ENCODE measurements around the gene NDUFB8. TPM values are rescaled to one million over a fixed set of nuclear protein-coding genes. Genes with fewer than 3 reads are reported as not detected.

Gene NDUFB8
- total and polyA plus RNA-seq, 4 donors, result 72.4 to 297 (median 199) TPM

DNA sequence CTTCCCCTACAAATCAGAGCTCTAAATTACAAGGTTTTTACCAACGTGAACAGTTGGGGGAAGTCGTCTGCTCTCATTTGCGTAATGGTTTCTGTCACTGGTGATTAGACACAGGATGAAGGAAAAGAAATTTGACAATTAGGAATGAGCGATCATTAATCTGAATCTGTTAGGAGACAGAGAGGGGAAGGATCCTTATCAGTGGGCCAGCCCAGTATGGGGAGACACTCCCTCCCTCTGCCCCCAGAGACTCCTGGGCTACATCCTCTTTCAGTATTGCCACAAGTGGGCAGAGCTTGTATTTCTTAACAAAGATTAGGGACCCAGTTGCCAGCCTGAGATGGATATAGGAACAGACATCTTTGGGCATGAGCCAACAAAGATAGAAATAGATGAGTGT is 21.5 kb upstream of the NDUFB8 start:
- H3K9ac ChIP-seq (ENCODE audit: low read depth in 1 of 2, low read length in 2 of 2), result no peak overlapping the region
- H3K27ac ChIP-seq (ENCODE audit: low read depth in 1 of 2, low read length in 2 of 2), result no peak overlapping the region
- TF ChIP-seq, protein P1, sequence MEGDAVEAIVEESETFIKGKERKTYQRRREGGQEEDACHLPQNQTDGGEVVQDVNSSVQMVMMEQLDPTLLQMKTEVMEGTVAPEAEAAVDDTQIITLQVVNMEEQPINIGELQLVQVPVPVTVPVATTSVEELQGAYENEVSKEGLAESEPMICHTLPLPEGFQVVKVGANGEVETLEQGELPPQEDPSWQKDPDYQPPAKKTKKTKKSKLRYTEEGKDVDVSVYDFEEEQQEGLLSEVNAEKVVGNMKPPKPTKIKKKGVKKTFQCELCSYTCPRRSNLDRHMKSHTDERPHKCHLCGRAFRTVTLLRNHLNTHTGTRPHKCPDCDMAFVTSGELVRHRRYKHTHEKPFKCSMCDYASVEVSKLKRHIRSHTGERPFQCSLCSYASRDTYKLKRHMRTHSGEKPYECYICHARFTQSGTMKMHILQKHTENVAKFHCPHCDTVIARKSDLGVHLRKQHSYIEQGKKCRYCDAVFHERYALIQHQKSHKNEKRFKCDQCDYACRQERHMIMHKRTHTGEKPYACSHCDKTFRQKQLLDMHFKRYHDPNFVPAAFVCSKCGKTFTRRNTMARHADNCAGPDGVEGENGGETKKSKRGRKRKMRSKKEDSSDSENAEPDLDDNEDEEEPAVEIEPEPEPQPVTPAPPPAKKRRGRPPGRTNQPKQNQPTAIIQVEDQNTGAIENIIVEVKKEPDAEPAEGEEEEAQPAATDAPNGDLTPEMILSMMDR (IDR thresholded peaks at IDR 0.05; ENCODE audit: low read depth, low read length, missing input control), result no peak
- no peak for TF ChIP-seq TAF1 (conservative IDR thresholded peaks at IDR 0.05)
- TF ChIP-seq, protein P2, sequence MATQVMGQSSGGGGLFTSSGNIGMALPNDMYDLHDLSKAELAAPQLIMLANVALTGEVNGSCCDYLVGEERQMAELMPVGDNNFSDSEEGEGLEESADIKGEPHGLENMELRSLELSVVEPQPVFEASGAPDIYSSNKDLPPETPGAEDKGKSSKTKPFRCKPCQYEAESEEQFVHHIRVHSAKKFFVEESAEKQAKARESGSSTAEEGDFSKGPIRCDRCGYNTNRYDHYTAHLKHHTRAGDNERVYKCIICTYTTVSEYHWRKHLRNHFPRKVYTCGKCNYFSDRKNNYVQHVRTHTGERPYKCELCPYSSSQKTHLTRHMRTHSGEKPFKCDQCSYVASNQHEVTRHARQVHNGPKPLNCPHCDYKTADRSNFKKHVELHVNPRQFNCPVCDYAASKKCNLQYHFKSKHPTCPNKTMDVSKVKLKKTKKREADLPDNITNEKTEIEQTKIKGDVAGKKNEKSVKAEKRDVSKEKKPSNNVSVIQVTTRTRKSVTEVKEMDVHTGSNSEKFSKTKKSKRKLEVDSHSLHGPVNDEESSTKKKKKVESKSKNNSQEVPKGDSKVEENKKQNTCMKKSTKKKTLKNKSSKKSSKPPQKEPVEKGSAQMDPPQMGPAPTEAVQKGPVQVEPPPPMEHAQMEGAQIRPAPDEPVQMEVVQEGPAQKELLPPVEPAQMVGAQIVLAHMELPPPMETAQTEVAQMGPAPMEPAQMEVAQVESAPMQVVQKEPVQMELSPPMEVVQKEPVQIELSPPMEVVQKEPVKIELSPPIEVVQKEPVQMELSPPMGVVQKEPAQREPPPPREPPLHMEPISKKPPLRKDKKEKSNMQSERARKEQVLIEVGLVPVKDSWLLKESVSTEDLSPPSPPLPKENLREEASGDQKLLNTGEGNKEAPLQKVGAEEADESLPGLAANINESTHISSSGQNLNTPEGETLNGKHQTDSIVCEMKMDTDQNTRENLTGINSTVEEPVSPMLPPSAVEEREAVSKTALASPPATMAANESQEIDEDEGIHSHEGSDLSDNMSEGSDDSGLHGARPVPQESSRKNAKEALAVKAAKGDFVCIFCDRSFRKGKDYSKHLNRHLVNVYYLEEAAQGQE (IDR thresholded peaks at IDR 0.05), result no peak
- TF ChIP-seq HNF4G (IDR thresholded peaks at IDR 0.05), result no peak
- no peak for TF ChIP-seq HNF4A (conservative IDR thresholded peaks at IDR 0.05)
- no peak for TF ChIP-seq FOXA2 (IDR thresholded peaks at IDR 0.05)
- no peak for TF ChIP-seq NR2F2 (IDR thresholded peaks at IDR 0.05)
- no peak for TF ChIP-seq GABPA (IDR thresholded peaks at IDR 0.05 in 1 of 2, conservative IDR thresholded peaks at IDR 0.05 in 1 of 2)
- no peak for TF ChIP-seq RXRA (IDR thresholded peaks at IDR 0.05)
- TF ChIP-seq EGR1 (IDR thresholded peaks at IDR 0.05; ENCODE audit: low read depth in 2 of 2), result no peak
- TF ChIP-seq, protein P3, sequence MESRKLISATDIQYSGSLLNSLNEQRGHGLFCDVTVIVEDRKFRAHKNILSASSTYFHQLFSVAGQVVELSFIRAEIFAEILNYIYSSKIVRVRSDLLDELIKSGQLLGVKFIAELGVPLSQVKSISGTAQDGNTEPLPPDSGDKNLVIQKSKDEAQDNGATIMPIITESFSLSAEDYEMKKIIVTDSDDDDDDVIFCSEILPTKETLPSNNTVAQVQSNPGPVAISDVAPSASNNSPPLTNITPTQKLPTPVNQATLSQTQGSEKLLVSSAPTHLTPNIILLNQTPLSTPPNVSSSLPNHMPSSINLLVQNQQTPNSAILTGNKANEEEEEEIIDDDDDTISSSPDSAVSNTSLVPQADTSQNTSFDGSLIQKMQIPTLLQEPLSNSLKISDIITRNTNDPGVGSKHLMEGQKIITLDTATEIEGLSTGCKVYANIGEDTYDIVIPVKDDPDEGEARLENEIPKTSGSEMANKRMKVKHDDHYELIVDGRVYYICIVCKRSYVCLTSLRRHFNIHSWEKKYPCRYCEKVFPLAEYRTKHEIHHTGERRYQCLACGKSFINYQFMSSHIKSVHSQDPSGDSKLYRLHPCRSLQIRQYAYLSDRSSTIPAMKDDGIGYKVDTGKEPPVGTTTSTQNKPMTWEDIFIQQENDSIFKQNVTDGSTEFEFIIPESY (IDR thresholded peaks at IDR 0.05), result no peak
- H3K4me1 ChIP-seq (ENCODE audit: control insufficient read depth in 4 of 4, insufficient read depth in 4 of 4, low read length in 3 of 4), result peaks cover 0 to 6% (median 6%) of the 10 kb centered on the region in 4 donors
- peaks cover 1 to 39% (median 33%) of the 10 kb centered on the region in 4 donors for H3K36me3 ChIP-seq (ENCODE audit: control insufficient read depth in 4 of 4, insufficient read depth in 3 of 4, low read depth in 1 of 4, low read length in 3 of 4)
- H3K4me3 ChIP-seq (ENCODE audit: low read depth in 1 of 3, low read length in 3 of 3), result no peak overlapping the region
- no peak for DNase-seq (ENCODE audit: low spot score)
- H3K9me3 ChIP-seq (ENCODE audit: control insufficient read depth in 4 of 4, low read length in 3 of 4), result no peaks in the 10 kb centered on the region
- H3K27me3 ChIP-seq (ENCODE audit: control insufficient read depth in 4 of 4, insufficient read depth in 4 of 4, low read length in 3 of 4), result no peaks in the 10 kb centered on the region
- 75% methylated on average over 4 of the region's 4 CpGs for WGBS

DNA sequence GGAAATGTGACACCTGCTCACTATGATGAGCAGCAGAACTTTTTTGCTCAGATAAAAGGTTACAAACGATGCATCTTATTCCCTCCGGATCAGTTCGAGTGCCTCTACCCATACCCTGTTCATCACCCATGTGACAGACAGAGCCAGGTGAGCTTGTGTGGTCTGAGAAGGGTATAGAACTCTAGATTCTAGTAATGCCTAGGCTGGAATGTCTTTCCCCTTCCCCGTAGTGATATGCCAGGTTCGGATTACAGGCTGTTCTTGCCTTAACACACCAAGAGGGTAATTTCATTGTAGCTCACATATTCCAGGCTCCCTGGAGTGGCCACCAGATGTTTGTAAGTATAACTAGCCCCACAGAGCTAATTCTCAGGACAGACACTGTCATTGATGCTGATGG is 15.3 kb upstream of the NDUFB8 start:
- WGBS, result 97% methylated on average over 5 of the region's 5 CpGs
- H3K4me3 ChIP-seq (ENCODE audit: low read depth in 1 of 3, low read length in 3 of 3), result no peak overlapping the region
- peaks cover 10 to 80% (median 63%) of the 10 kb centered on the region in 4 donors for H3K36me3 ChIP-seq (ENCODE audit: control insufficient read depth in 4 of 4, insufficient read depth in 3 of 4, low read depth in 1 of 4, low read length in 3 of 4)
- no peak overlapping the region for H3K27ac ChIP-seq (ENCODE audit: low read depth in 1 of 2, low read length in 2 of 2)
- H3K27me3 ChIP-seq (ENCODE audit: control insufficient read depth in 4 of 4, insufficient read depth in 4 of 4, low read length in 3 of 4), result no peaks in the 10 kb centered on the region
- no peak for TF ChIP-seq GABPA (IDR thresholded peaks at IDR 0.05 in 1 of 2, conservative IDR thresholded peaks at IDR 0.05 in 1 of 2)
- no peak for TF ChIP-seq HNF4G (IDR thresholded peaks at IDR 0.05)
- TF ChIP-seq SP1 (IDR thresholded peaks at IDR 0.05), result no peak
- TF ChIP-seq NR2F2 (IDR thresholded peaks at IDR 0.05), result no peak
- no peak for TF ChIP-seq FOXA2 (IDR thresholded peaks at IDR 0.05)
- TF ChIP-seq HNF4A (conservative IDR thresholded peaks at IDR 0.05), result no peak
- TF ChIP-seq, protein P4, sequence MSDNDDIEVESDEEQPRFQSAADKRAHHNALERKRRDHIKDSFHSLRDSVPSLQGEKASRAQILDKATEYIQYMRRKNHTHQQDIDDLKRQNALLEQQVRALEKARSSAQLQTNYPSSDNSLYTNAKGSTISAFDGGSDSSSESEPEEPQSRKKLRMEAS (IDR thresholded peaks at IDR 0.05), result no peak
- TF ChIP-seq, protein P5, sequence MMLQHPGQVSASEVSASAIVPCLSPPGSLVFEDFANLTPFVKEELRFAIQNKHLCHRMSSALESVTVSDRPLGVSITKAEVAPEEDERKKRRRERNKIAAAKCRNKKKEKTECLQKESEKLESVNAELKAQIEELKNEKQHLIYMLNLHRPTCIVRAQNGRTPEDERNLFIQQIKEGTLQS (IDR thresholded peaks at IDR 0.05), result no peak
- TF ChIP-seq TAF1 (conservative IDR thresholded peaks at IDR 0.05), result no peak
- no peak for TF ChIP-seq JUND (IDR thresholded peaks at IDR 0.05)
- no peak overlapping the region for H3K9ac ChIP-seq (ENCODE audit: low read depth in 1 of 2, low read length in 2 of 2)
- no peak for DNase-seq (ENCODE audit: low spot score)
- H3K4me1 ChIP-seq (ENCODE audit: control insufficient read depth in 4 of 4, insufficient read depth in 4 of 4, low read length in 3 of 4), result no peaks in the 10 kb centered on the region
- no peaks in the 10 kb centered on the region for H3K9me3 ChIP-seq (ENCODE audit: control insufficient read depth in 4 of 4, low read length in 3 of 4)

All from liver (tissue), 9 donors.